Gastroesophageal sphincter (tissue), 4 donors: ENCODE measurements around the gene AK2. TPM values are rescaled to one million over a fixed set of nuclear protein-coding genes. Genes with fewer than 3 reads are reported as not detected.

Source experiments
- ATAC-seq: fragments of 150-250 bp; one replicate; pipeline ENCODE4 v1.9.1; 2016; ENCODE audit warnings: mild to moderate bottlenecking, moderate library complexity
- H3K27ac ChIP-seq, 4 donors: fragments of 200-600 bp; sonication (generic) in 3 of 4; 1 replicate in 3 of 4; 2 replicates in 1 of 4; pipeline ENCODE4 v1.5.1; 2016 to 2019
- H3K27me3 ChIP-seq: fragments of 200-600 bp; sonication (generic); one replicate; pipeline ENCODE4 v1.5.1; 2019
- H3K36me3 ChIP-seq, 2 donors: fragments of 200-600 bp; sonication (generic); one replicate each; pipeline ENCODE4 v1.5.1; 2019; ENCODE audit warnings: control low read depth in 1 of 2
- H3K4me1 ChIP-seq, 3 donors: fragments of 200-600 bp; sonication (generic); 1 replicate in 2 of 3; 2 replicates in 1 of 3; pipeline ENCODE4 v1.5.1; 2016 to 2019; ENCODE audit warnings: control low read depth in 2 of 3
- H3K4me3 ChIP-seq, 2 donors: fragments of 200-600 bp; sonication (generic); one replicate each; pipeline ENCODE4 v1.5.1; 2019; ENCODE audit warnings: mild to moderate bottlenecking in 1 of 2, moderate library complexity in 1 of 2
- H3K9me3 ChIP-seq, 3 donors: fragments of 200-600 bp; sonication (generic); one replicate each; pipeline ENCODE4 v1.5.1; 2017 to 2019; ENCODE audit warnings: control low read depth in 2 of 3
- CTCF ChIP-seq, 4 experiments: fragments of 200-600 bp in 2 of 4; fragments of 450-650 bp in 2 of 4; sonication (generic) in 1 of 4; IDR thresholded peaks; one replicate each; pipeline ENCODE4 v1.5.1; 2017 to 2019; ENCODE audit warnings: antibody characterized with exemption in 4 of 4, mild to moderate bottlenecking in 2 of 4, moderate library complexity in 2 of 4
- EP300 ChIP-seq: sonication (generic); formaldehyde crosslinking; IDR thresholded peaks from one replicate; pipeline ENCODE4 v1.6.1; 2017; ENCODE audit warnings: antibody characterized with exemption, mild to moderate bottlenecking
- POLR2A ChIP-seq, 2 donors: fragments of 450-650 bp; IDR thresholded peaks; one replicate each; pipeline ENCODE4 v1.6.1; 2017; ENCODE audit warnings: antibody characterized with exemption in 2 of 2, mild to moderate bottlenecking in 2 of 2, moderate library complexity in 1 of 2
- POLR2AphosphoS5 ChIP-seq: sonication (generic); formaldehyde crosslinking; IDR thresholded peaks from one replicate; pipeline ENCODE4 v1.6.1; 2017; ENCODE audit warnings: antibody characterized with exemption
- WGBS, 2 donors: methylation state at CpG; one replicate each; pipeline ENCODE4 v1.1.5; 2018; ENCODE audit warnings: low coverage in 1 of 2; 5-methylcytosine and 5-hydroxymethylcytosine counted together
- total RNA-seq, 4 donors: library from RNA; depleted of rRNA; stranded (reverse); fragments of >200 nt; gene quantifications; one replicate each; pipeline ENCODE4 v1.1.0, GENCODE V29; 2016

The AK2 gene
- total RNA-seq, 4 donors from 2014 or later = 88.9 to 115 (median 97.1) TPM

- TF ChIP-seq CTCF (IDR thresholded peaks at IDR 0.05) (no peak), POLR2A (IDR thresholded peaks at IDR 0.05) (no peak), POLR2AphosphoS5 (no peak), EP300 (no peak)
- Histone ChIP-seq H3K4me1 (peaks cover 0 to 10% (median 0%) of the 10 kb centered on the region in 3 donors), H3K4me3 (no peak overlapping the region), H3K36me3 (peaks cover 0 to 69% of the 10 kb centered on the region in 2 donors), H3K27me3 (no peaks in the 10 kb centered on the region), H3K9me3 (no peaks in the 10 kb centered on the region), H3K27ac (no peak overlapping the region)
- no peak for ATAC-seq
Observed at GRCh38 chr1:33022650-33023200, 14.0 kb downstream of the AK2 start.

- Histone ChIP-seq H3K27ac (no peak overlapping the region), H3K4me3 (no peak overlapping the region), H3K4me1 (peaks cover 0 to 5% (median 0%) of the 10 kb centered on the region in 3 donors), H3K36me3 (peaks cover 0 to 78% of the 10 kb centered on the region in 2 donors), H3K27me3 (no peaks in the 10 kb centered on the region), H3K9me3 (no peaks in the 10 kb centered on the region)
- no peak for ATAC-seq
- TF ChIP-seq CTCF (IDR thresholded peaks at IDR 0.05) (no peak), POLR2A (IDR thresholded peaks at IDR 0.05) (no peak), POLR2AphosphoS5 (no peak), EP300 (no peak)
- WGBS, 2 donors = 78 to 80% methylated on average over 4 of the region's 4 CpGs
Observed at GRCh38 chr1:33021567-33022431, 14.9 kb downstream of the AK2 start.

GRCh38 chr1:33018112-33018511 is 18.6 kb downstream of the AK2 start:
- Histone ChIP-seq H3K4me1 (no peaks in the 10 kb centered on the region), H3K4me3 (no peak overlapping the region), H3K9me3 (no peaks in the 10 kb centered on the region), H3K27me3 (no peaks in the 10 kb centered on the region), H3K27ac (no peak overlapping the region), H3K36me3 (peaks cover 0 to 87% of the 10 kb centered on the region in 2 donors)
- WGBS, 2 donors = 78 to 85% methylated on average over 3 of the region's 3 CpGs
- no peak for ATAC-seq
- TF ChIP-seq CTCF (IDR thresholded peaks at IDR 0.05) (no peak), EP300 (no peak), POLR2A (IDR thresholded peaks at IDR 0.05) (no peak), POLR2AphosphoS5 (no peak)

GRCh38 chr1:33017175-33017574 is 19.5 kb downstream of the AK2 start:
- WGBS, 2 donors = 90 to 100% methylated on average over 1 to 2 of the region's 2 CpGs

More at GRCh38 chr1:33017175-33017574, 19.5 kb downstream of the AK2 start:
- Histone ChIP-seq H3K27ac (no peak overlapping the region), H3K9me3 (no peaks in the 10 kb centered on the region), H3K27me3 (no peaks in the 10 kb centered on the region), H3K36me3 (peaks cover 0 to 87% of the 10 kb centered on the region in 2 donors), H3K4me3 (no peak overlapping the region), H3K4me1 (peaks cover 0 to 7% (median 4%) of the 10 kb centered on the region in 3 donors)
- TF ChIP-seq CTCF (IDR thresholded peaks at IDR 0.05) (no peak), POLR2A (IDR thresholded peaks at IDR 0.05) (no peak), POLR2AphosphoS5 (no peak), EP300 (no peak)
- ATAC-seq = no peak
